ENCODE measurements around the gene AAMDC. TPM values are rescaled to one million over a fixed set of nuclear protein-coding genes. Genes with fewer than 3 reads are reported as not detected.

The AAMDC gene
- total RNA-seq, 1 donor from 2014 or later, result 25.2 TPM

DNA sequence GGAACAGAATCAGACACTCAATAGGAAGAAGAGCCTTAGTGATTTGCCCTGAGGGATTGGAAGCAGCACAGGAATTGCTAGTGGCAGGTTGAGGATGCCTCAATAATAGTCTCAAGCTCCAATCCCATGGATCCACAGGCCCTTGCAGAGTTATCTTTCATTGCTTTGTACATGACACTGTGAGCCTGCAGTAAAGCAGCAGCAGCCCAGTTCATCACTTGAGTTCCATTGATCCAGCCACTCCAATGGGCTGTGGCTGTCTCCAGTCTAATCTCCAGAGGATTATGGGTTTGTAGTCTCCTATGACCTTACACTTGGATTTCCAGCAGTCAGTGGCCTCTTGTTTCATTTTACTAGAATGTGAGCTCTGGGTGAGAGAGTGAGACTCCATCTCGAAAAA lies 45.4 kb downstream of the AAMDC start:
- no peak overlapping the region for H2AFZ ChIP-seq (replicated peaks)
- Mint-ChIP-seq H3K4me3 (no peak overlapping the region), H3K9me3 (no peaks in the 10 kb centered on the region), H3K27ac (no peak overlapping the region), H3K36me3 (peaks cover 8% of the 10 kb centered on the region), H3K27me3 (ENCODE audit: insufficient read depth, low read depth) (no peaks in the 10 kb centered on the region), H3K4me1 (no peaks in the 10 kb centered on the region)
- no peaks in the 10 kb centered on the region for H3K36me3 ChIP-seq
- H3K4me1 ChIP-seq, result no peaks in the 10 kb centered on the region
- H4K20me1 ChIP-seq (ENCODE audit: low read depth), result no peaks in the 10 kb centered on the region
- no peak overlapping the region for H3K27ac ChIP-seq
- no peaks in the 10 kb centered on the region for H3K9me3 ChIP-seq (ENCODE audit: low read depth)
- H3K4me2 ChIP-seq, result no peak overlapping the region
- no peaks in the 10 kb centered on the region for H3K79me2 ChIP-seq (ENCODE audit: low read depth)
- H3K27me3 ChIP-seq, result no peaks in the 10 kb centered on the region
- no peaks in the 10 kb centered on the region for H3F3A ChIP-seq (ENCODE audit: low read depth)
- no peak overlapping the region for H3K9ac ChIP-seq
- DNase-seq (ENCODE audit: low spot score), result no peak
- TF ChIP-seq, protein P1, sequence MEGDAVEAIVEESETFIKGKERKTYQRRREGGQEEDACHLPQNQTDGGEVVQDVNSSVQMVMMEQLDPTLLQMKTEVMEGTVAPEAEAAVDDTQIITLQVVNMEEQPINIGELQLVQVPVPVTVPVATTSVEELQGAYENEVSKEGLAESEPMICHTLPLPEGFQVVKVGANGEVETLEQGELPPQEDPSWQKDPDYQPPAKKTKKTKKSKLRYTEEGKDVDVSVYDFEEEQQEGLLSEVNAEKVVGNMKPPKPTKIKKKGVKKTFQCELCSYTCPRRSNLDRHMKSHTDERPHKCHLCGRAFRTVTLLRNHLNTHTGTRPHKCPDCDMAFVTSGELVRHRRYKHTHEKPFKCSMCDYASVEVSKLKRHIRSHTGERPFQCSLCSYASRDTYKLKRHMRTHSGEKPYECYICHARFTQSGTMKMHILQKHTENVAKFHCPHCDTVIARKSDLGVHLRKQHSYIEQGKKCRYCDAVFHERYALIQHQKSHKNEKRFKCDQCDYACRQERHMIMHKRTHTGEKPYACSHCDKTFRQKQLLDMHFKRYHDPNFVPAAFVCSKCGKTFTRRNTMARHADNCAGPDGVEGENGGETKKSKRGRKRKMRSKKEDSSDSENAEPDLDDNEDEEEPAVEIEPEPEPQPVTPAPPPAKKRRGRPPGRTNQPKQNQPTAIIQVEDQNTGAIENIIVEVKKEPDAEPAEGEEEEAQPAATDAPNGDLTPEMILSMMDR (IDR thresholded peaks at IDR 0.05), result no peak
- no peak for TF ChIP-seq EZH2 (IDR thresholded peaks at IDR 0.05)
- no peak overlapping the region for H3K4me3 ChIP-seq

DNA sequence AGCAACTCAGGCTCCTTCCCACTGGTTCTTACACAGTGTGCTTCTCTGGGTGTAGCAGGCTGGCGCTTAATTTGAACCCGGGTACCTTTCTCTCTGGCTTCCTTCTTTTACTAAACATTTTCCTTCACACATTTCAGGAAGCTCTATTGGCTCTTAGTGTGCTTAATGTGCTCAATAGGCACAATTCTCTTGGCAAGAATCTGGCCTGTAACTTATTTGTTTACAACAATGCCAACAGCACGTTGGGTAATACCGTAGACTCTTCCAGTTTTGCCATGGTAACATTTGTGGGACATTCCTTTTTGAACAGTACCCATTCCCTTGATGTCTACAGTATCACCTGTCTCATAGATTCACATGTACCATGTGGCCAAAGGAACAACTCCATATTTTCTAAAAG lies 47.8 kb downstream of the AAMDC start:
- no peaks in the 10 kb centered on the region for H3K9me3 ChIP-seq (ENCODE audit: low read depth)
- no peak overlapping the region for H3K27ac Mint-ChIP-seq
- DNase-seq (ENCODE audit: low spot score), result no peak
- no peaks in the 10 kb centered on the region for H3K4me1 Mint-ChIP-seq
- no peaks in the 10 kb centered on the region for H3K79me2 ChIP-seq (ENCODE audit: low read depth)
- H3K4me3 ChIP-seq, result no peak overlapping the region
- H3K36me3 Mint-ChIP-seq, result peaks cover 12% of the 10 kb centered on the region
- no peaks in the 10 kb centered on the region for H3K9me3 Mint-ChIP-seq
- no peak overlapping the region for H3K4me3 Mint-ChIP-seq
- no peak overlapping the region for H3K4me2 ChIP-seq
- no peaks in the 10 kb centered on the region for H3F3A ChIP-seq (ENCODE audit: low read depth)
- no peak overlapping the region for H3K9ac ChIP-seq
- no peak for TF ChIP-seq EZH2 (IDR thresholded peaks at IDR 0.05)
- TF ChIP-seq EZH2phosphoT487 (IDR thresholded peaks at IDR 0.05), result no peak
- TF ChIP-seq, protein P1 (IDR thresholded peaks at IDR 0.05), result no peak
- H4K20me1 ChIP-seq (ENCODE audit: low read depth), result no peaks in the 10 kb centered on the region
- H3K4me1 ChIP-seq, result no peaks in the 10 kb centered on the region
- no peak overlapping the region for H2AFZ ChIP-seq (replicated peaks)
- H3K27me3 ChIP-seq, result no peaks in the 10 kb centered on the region
- no peak overlapping the region for H3K27ac ChIP-seq
- H3K36me3 ChIP-seq, result no peaks in the 10 kb centered on the region
- no peaks in the 10 kb centered on the region for H3K27me3 Mint-ChIP-seq (ENCODE audit: insufficient read depth, low read depth)

DNA sequence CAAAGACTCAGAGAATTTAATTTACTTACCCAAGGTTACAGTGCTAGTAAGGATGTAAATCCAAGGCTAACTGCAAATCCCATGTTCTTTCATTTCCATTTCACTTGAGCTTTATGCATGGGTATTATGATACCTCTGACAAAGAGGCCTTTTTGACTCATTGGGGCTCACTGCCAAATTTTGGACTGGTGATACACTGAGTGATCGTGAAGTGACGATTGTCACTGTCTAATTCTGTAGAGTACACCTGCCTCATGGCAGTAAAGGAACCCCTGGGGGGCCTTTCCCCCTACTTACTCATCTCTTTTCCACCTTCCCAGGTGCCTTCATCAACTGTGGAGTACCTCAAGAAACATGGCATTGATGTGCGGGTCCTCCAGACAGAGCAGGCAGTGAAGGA lies 50.9 kb downstream of the AAMDC start:
- H3K4me1 Mint-ChIP-seq, result no peaks in the 10 kb centered on the region
- no peaks in the 10 kb centered on the region for H3K9me3 Mint-ChIP-seq
- no peak overlapping the region for H3K27ac Mint-ChIP-seq
- H3K4me3 Mint-ChIP-seq, result no peak overlapping the region
- TF ChIP-seq, protein P1 (IDR thresholded peaks at IDR 0.05), result no peak
- no peak for TF ChIP-seq EZH2phosphoT487 (IDR thresholded peaks at IDR 0.05)
- TF ChIP-seq EZH2 (IDR thresholded peaks at IDR 0.05), result no peak
- no peaks in the 10 kb centered on the region for H3K27me3 Mint-ChIP-seq (ENCODE audit: insufficient read depth, low read depth)
- H4K20me1 ChIP-seq (ENCODE audit: low read depth), result no peaks in the 10 kb centered on the region
- H3K36me3 ChIP-seq, result no peaks in the 10 kb centered on the region
- H3K4me2 ChIP-seq, result no peak overlapping the region
- H3K36me3 Mint-ChIP-seq, result peaks cover 13% of the 10 kb centered on the region
- DNase-seq (ENCODE audit: low spot score), result no peak
- H3F3A ChIP-seq (ENCODE audit: low read depth), result no peaks in the 10 kb centered on the region
- no peak overlapping the region for H3K27ac ChIP-seq
- no peaks in the 10 kb centered on the region for H3K9me3 ChIP-seq (ENCODE audit: low read depth)
- no peaks in the 10 kb centered on the region for H3K79me2 ChIP-seq (ENCODE audit: low read depth)
- no peak overlapping the region for H3K9ac ChIP-seq
- no peaks in the 10 kb centered on the region for H3K4me1 ChIP-seq
- no peak overlapping the region for H3K4me3 ChIP-seq
- no peak overlapping the region for H2AFZ ChIP-seq (replicated peaks)
- H3K27me3 ChIP-seq, result no peaks in the 10 kb centered on the region

DNA sequence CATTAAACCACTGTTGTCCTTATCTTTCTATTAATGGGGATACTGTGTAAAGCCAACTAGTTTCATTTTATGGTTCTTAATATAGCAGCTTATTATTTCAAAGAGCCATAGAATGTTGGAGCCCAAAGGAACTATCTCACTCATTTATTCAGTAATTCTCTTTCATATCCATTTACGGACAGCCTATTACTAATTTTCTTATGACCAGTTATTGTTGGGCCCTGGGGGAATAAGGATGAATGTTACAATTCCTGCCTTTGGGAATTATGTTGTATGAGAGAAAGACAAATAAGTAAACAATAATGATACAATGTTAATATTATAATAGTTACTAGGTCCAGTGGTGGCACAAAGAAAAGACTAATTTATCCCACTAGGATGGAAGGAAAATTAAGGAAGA lies 52.4 kb downstream of the AAMDC start:
- H2AFZ ChIP-seq (replicated peaks), result no peak overlapping the region
- H3K27me3 ChIP-seq, result no peaks in the 10 kb centered on the region
- Mint-ChIP-seq H3K4me3 (no peak overlapping the region), H3K9me3 (no peaks in the 10 kb centered on the region), H3K27me3 (ENCODE audit: insufficient read depth, low read depth) (no peaks in the 10 kb centered on the region), H3K36me3 (peaks cover 10% of the 10 kb centered on the region), H3K4me1 (no peaks in the 10 kb centered on the region), H3K27ac (no peak overlapping the region)
- no peak for TF ChIP-seq EZH2phosphoT487 (IDR thresholded peaks at IDR 0.05)
- TF ChIP-seq, protein P1 (IDR thresholded peaks at IDR 0.05), result no peak
- no peak for TF ChIP-seq EZH2 (IDR thresholded peaks at IDR 0.05)
- H3K9ac ChIP-seq, result no peak overlapping the region
- DNase-seq (ENCODE audit: low spot score), result no peak
- no peak overlapping the region for H3K4me3 ChIP-seq
- no peaks in the 10 kb centered on the region for H3K4me1 ChIP-seq
- H3F3A ChIP-seq (ENCODE audit: low read depth), result no peaks in the 10 kb centered on the region
- H3K4me2 ChIP-seq, result no peak overlapping the region
- no peaks in the 10 kb centered on the region for H3K36me3 ChIP-seq
- H4K20me1 ChIP-seq (ENCODE audit: low read depth), result no peaks in the 10 kb centered on the region
- H3K9me3 ChIP-seq (ENCODE audit: low read depth), result no peaks in the 10 kb centered on the region
- H3K27ac ChIP-seq, result no peak overlapping the region
- H3K79me2 ChIP-seq (ENCODE audit: low read depth), result no peaks in the 10 kb centered on the region

Data from neural progenitor cell (in vitro differentiated cells).